Right ventricle myocardium inferior (tissue), 1 donor: Measurements from ENCODE around the gene MPST. TPM values are rescaled to one million over a fixed set of nuclear protein-coding genes. Genes with fewer than 3 reads are reported as not detected.

Experiments used
- ATAC-seq: fragments of 200-7000 bp; cut with Tn5 transposase; one replicate; pipeline ENCODE4 v1.9.1; 2020; ENCODE audit warnings: mild to moderate bottlenecking, moderate library complexity
- DNase-seq: peaks from one replicate; pipeline ENCODE4 v3.0.0; 2021; ENCODE audit errors: missing footprints
- intact Hi-C: fragments of 100-400 bp; cut with DNase I; formaldehyde crosslinking; loops from one replicate; pipeline ENCODE4 v1.11.0; 2022
- total RNA-seq: library from RNA; stranded (reverse); fragmentation: NEBNext Ultra II Directional; extraction: Animal tissue kit (Norgen Biotek cat#: 25700); gene quantifications from one replicate; pipeline ENCODE4 v1.2.1, GENCODE V29; 2021
- donor health status: DM: no; HTN: yes; CAD: no; lungs with severe emphysema.

Gene MPST
- total RNA-seq, 1 donor from 2014 or later, result 58.4 TPM

- intact Hi-C loops, result no loop called here
- ATAC-seq (peak; percentile 69), DNase-seq (peak; percentile 72)
Observed at GRCh38 chr22:37053310-37054055, 33.9 kb downstream of the MPST start.

- DNase-seq (peak; percentile 37), ATAC-seq (no peak)
- intact Hi-C loops, result no loop called here
Observed at GRCh38 chr22:37054056-37054395, 34.5 kb downstream of the MPST start.

- DNase-seq (peak; percentile 42), ATAC-seq (no peak)
- intact Hi-C loops, result no loop called here
Observed at GRCh38 chr22:37054600-37055365, 35.2 kb downstream of the MPST start.

GRCh38 chr22:37056246-37056645, 36.7 kb downstream of the MPST start:
- intact Hi-C loops, result no loop called here
- DNase-seq, result peak; percentile 37
- no peak for ATAC-seq

- DNase-seq (peak; percentile 17), ATAC-seq (no peak)
- intact Hi-C loops, result no loop called here
Observed at GRCh38 chr22:37057226-37057625, 37.7 kb downstream of the MPST start.

- intact Hi-C loops, result no loop called here
- DNase-seq, result peak; percentile 58
- ATAC-seq, result no peak
Observed at GRCh38 chr22:37057796-37058510, 38.4 kb downstream of the MPST start.

GRCh38 chr22:37058917-37059701, 39.6 kb downstream of the MPST start:
- intact Hi-C loops, result no loop called here

GRCh38 chr22:37059876-37060449, 40.4 kb downstream of the MPST start:
- intact Hi-C loops, result no loop called here
- ATAC-seq (no peak), DNase-seq (peak; percentile 56)

More at GRCh38 chr22:37058917-37059701, 39.6 kb downstream of the MPST start:
- DNase-seq (peak; percentile 49), ATAC-seq (no peak)

GRCh38 chr22:37060801-37061610, 41.5 kb downstream of the MPST start:
- intact Hi-C loops, result no loop called here

GRCh38 chr22:37061611-37062375, 42.3 kb downstream of the MPST start:
- no peak for ATAC-seq
- intact Hi-C loops, result no loop called here
- DNase-seq, result peak; percentile 43

More at GRCh38 chr22:37060801-37061610, 41.5 kb downstream of the MPST start:
- no peak for ATAC-seq
- DNase-seq, result peak; percentile 28

- peak; percentile 11 for DNase-seq
- ATAC-seq, result no peak
- intact Hi-C loops, result no loop called here
Observed at GRCh38 chr22:37062376-37062675, 42.8 kb downstream of the MPST start.

- intact Hi-C loops, result no loop called here
- ATAC-seq (no peak), DNase-seq (peak; percentile 46)
Observed at GRCh38 chr22:37062702-37063381, 43.3 kb downstream of the MPST start.

- DNase-seq (peak; percentile 61), ATAC-seq (no peak)
- intact Hi-C loops, result no loop called here
Observed at GRCh38 chr22:37063431-37064420, 44.2 kb downstream of the MPST start.

GRCh38 chr22:37064553-37064952, 45.0 kb downstream of the MPST start:
- DNase-seq (no peak), ATAC-seq (no peak)
- intact Hi-C loops, result no loop called here

GRCh38 chr22:37065180-37065579, 45.6 kb downstream of the MPST start:
- intact Hi-C loops, result no loop called here
- ATAC-seq (no peak), DNase-seq (no peak)

- ATAC-seq (no peak), DNase-seq (peak; percentile 3)
- intact Hi-C loops, result no loop called here
Observed at GRCh38 chr22:37065961-37066360, 46.4 kb downstream of the MPST start.
